HepG2 (cell line): ENCODE data around the gene SOX13. TPM values are rescaled to one million over a fixed set of nuclear protein-coding genes. Genes with fewer than 3 reads are reported as not detected.

Experiments used
- CTCF ChIP-seq: sonication (generic); formaldehyde crosslinking; IDR thresholded peaks from 2 replicates; pipeline ENCODE4 v1.5.0; 2020; ENCODE audit warnings: mild to moderate bottlenecking, missing genetic modification reagents, moderate library complexity
- HNRNPLL ChIP-seq: fragments of 200-400 bp; formaldehyde crosslinking; IDR thresholded peaks from 2 replicates; pipeline ENCODE4 v1.6.1; 2017; ENCODE audit warnings: mild to moderate bottlenecking, low read depth, low read length; ENCODE audit not compliant: poor library complexity, severe bottlenecking
- MEIS1 ChIP-seq: sonication (generic); formaldehyde crosslinking; IDR thresholded peaks from 2 replicates; pipeline ENCODE4 v1.9.0; 2021; ENCODE audit warnings: mild to moderate bottlenecking, missing genetic modification reagents, moderate library complexity, borderline replicate concordance
- MIXL1 ChIP-seq: IDR thresholded peaks from 2 replicates; pipeline ENCODE4 v1.6.1; 2016
- MYPOP ChIP-seq: sonication (generic); formaldehyde crosslinking; IDR thresholded peaks from 2 replicates; pipeline ENCODE4 v1.8.1; 2023; ENCODE audit warnings: mild to moderate bottlenecking, moderate library complexity, missing genetic modification reagents
- NFIC ChIP-seq: IDR thresholded peaks from 2 replicates; pipeline ENCODE4 v1.6.1; 2012; ENCODE audit warnings: mild to moderate bottlenecking, low read length, inconsistent platforms
- RFX5 ChIP-seq: IDR thresholded peaks from 2 replicates; pipeline ENCODE4 v1.6.1; 2011; ENCODE audit warnings: low read depth, low read length, improper control_type of control experiment
- SKI ChIP-seq: fragments of 450-650 bp; IDR thresholded peaks from one replicate; pipeline ENCODE4 v1.6.1; 2018; ENCODE audit warnings: mild to moderate bottlenecking; ENCODE audit not compliant: partially characterized antibody
- SOX6 ChIP-seq, 2 experiments: fragments of 450-650 bp in 1 of 2; sonication (generic) in 1 of 2; formaldehyde crosslinking in 1 of 2; IDR thresholded peaks; 2 replicates each; pipeline versions ENCODE4 v1.4.0 to v1.6.1; 2017 to 2020; ENCODE audit warnings: antibody characterized with exemption in 1 of 2, mild to moderate bottlenecking in 1 of 2, missing genetic modification reagents in 1 of 2
- ZNF3 ChIP-seq: IDR thresholded peaks from 2 replicates; pipeline ENCODE4 v1.7.0; 2017; ENCODE audit warnings: inconsistent platforms
- ZNF563 ChIP-seq: sonication (generic); formaldehyde crosslinking; IDR thresholded peaks from 2 replicates; pipeline ENCODE4 v1.8.0; 2022; ENCODE audit warnings: mild to moderate bottlenecking, moderate library complexity, missing genetic modification reagents
- polyA plus RNA-seq, 8 experiments: library from polyadenylated mRNA; depleted of rRNA in 3 of 8; stranded (reverse) in 7 of 8; unstranded in 1 of 8; fragments of >200 nt; fragmentation: Illumina TruSeq in 4 of 8; extraction: Trizol in 4 of 8; gene quantifications; 2 replicates each; pipeline versions ENCODE4 v1.2.1 to v1.2.3, GENCODE V29; 2011 to 2016; ENCODE audit warnings: low read depth in 4 of 8, missing spikeins in 1 of 8, mixed read lengths in 1 of 8; ENCODE audit not compliant: insufficient read depth in 1 of 8
- total RNA-seq, 5 experiments: library from RNA; depleted of rRNA; stranded (reverse); fragments of >200 nt; fragmentation: Illumina TruSeq; extraction: Trizol; gene quantifications; 2 replicates each; pipeline ENCODE4 v1.2.3, GENCODE V29; 2016; ENCODE audit warnings: low read depth in 1 of 5
- TF ChIP-seq, protein P1 (sequence below): sonication (generic); formaldehyde crosslinking; IDR thresholded peaks from 2 replicates; pipeline ENCODE4 v1.4.0; 2020; ENCODE audit warnings: mild to moderate bottlenecking, missing genetic modification reagents, borderline replicate concordance
- TF ChIP-seq, protein P2 (sequence below), 2 experiments: fragments of 450-650 bp in 1 of 2; sonication (generic) in 1 of 2; formaldehyde crosslinking; IDR thresholded peaks; 2 replicates each; pipeline versions ENCODE4 v1.5.0 to v1.8.0; 2020 to 2022; ENCODE audit warnings: mild to moderate bottlenecking in 1 of 2, missing genetic modification reagents in 1 of 2
- TF ChIP-seq, protein P3 (sequence below): sonication (generic); formaldehyde crosslinking; IDR thresholded peaks from 2 replicates; pipeline ENCODE4 v1.9.0; 2021; ENCODE audit warnings: mild to moderate bottlenecking, missing genetic modification reagents

Gene SOX13
- total and polyA plus RNA-seq, 2 of the 13 experiments (the other 11 are each of a cell fraction or from before 2014, with no cell fraction given) = 13.3 to 15.8 TPM

DNA sequence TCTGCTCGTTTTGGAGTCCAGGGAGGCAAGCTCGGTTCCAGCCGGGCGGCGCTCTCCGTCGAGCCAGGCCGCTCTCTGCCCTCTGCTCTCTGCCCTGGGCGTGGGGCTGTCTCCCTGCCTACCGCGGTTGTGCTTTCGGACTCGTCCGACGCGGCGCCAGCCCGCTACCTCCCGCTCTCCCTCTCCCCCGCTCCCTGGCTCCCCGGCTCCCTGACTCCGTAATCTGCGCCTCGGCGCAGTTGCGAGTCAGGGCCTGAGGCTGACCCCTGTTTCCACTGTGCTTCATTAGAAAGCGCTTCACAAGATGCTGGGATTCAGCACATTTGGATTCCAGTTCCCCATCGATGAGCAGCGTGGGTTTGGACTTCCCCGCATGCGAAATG, 2.2 kb downstream of the SOX13 start (continued):
- TF ChIP-seq, protein P1, sequence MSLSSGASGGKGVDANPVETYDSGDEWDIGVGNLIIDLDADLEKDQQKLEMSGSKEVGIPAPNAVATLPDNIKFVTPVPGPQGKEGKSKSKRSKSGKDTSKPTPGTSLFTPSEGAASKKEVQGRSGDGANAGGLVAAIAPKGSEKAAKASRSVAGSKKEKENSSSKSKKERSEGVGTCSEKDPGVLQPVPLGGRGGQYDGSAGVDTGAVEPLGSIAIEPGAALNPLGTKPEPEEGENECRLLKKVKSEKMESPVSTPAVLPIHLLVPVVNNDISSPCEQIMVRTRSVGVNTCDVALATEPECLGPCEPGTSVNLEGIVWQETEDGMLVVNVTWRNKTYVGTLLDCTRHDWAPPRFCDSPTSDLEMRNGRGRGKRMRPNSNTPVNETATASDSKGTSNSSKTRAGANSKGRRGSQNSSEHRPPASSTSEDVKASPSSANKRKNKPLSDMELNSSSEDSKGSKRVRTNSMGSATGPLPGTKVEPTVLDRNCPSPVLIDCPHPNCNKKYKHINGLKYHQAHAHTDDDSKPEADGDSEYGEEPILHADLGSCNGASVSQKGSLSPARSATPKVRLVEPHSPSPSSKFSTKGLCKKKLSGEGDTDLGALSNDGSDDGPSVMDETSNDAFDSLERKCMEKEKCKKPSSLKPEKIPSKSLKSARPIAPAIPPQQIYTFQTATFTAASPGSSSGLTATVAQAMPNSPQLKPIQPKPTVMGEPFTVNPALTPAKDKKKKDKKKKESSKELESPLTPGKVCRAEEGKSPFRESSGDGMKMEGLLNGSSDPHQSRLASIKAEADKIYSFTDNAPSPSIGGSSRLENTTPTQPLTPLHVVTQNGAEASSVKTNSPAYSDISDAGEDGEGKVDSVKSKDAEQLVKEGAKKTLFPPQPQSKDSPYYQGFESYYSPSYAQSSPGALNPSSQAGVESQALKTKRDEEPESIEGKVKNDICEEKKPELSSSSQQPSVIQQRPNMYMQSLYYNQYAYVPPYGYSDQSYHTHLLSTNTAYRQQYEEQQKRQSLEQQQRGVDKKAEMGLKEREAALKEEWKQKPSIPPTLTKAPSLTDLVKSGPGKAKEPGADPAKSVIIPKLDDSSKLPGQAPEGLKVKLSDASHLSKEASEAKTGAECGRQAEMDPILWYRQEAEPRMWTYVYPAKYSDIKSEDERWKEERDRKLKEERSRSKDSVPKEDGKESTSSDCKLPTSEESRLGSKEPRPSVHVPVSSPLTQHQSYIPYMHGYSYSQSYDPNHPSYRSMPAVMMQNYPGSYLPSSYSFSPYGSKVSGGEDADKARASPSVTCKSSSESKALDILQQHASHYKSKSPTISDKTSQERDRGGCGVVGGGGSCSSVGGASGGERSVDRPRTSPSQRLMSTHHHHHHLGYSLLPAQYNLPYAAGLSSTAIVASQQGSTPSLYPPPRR (CRISPR knock-in tag) = no peak
- TF ChIP-seq, protein P2, sequence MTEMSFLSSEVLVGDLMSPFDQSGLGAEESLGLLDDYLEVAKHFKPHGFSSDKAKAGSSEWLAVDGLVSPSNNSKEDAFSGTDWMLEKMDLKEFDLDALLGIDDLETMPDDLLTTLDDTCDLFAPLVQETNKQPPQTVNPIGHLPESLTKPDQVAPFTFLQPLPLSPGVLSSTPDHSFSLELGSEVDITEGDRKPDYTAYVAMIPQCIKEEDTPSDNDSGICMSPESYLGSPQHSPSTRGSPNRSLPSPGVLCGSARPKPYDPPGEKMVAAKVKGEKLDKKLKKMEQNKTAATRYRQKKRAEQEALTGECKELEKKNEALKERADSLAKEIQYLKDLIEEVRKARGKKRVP (CRISPR knock-in tag; IDR thresholded peaks at IDR 0.05) = peak in 1 of 2 experiments; percentile 30; a peak in 1 of 4 replicates
- TF ChIP-seq MYPOP (CRISPR knock-in tag) = peak; percentile 90; the same call in 1 of the 2 replicates
- TF ChIP-seq MIXL1 (CRISPR knock-in tag) = no peak
- 0 out of 2 replicates have a peak, but pooled peaks have one; percentile 59 for TF ChIP-seq MEIS1
- TF ChIP-seq ZNF563 (CRISPR knock-in tag) = peak; percentile 77
- TF ChIP-seq NFIC = no peak
- TF ChIP-seq SKI = peak; percentile 23
- TF ChIP-seq SOX6 (IDR thresholded peaks at IDR 0.05) = no peak
- peak; percentile 30; the same call in 1 of the 2 replicates for TF ChIP-seq SOX6 (CRISPR knock-in tag; IDR thresholded peaks at IDR 0.05)
- peak; percentile 56 for TF ChIP-seq CTCF (CRISPR knock-in tag)
- peak; percentile 66 for TF ChIP-seq HNRNPLL
- no peak for TF ChIP-seq ZNF3 (CRISPR knock-in tag)
- TF ChIP-seq, protein P3, sequence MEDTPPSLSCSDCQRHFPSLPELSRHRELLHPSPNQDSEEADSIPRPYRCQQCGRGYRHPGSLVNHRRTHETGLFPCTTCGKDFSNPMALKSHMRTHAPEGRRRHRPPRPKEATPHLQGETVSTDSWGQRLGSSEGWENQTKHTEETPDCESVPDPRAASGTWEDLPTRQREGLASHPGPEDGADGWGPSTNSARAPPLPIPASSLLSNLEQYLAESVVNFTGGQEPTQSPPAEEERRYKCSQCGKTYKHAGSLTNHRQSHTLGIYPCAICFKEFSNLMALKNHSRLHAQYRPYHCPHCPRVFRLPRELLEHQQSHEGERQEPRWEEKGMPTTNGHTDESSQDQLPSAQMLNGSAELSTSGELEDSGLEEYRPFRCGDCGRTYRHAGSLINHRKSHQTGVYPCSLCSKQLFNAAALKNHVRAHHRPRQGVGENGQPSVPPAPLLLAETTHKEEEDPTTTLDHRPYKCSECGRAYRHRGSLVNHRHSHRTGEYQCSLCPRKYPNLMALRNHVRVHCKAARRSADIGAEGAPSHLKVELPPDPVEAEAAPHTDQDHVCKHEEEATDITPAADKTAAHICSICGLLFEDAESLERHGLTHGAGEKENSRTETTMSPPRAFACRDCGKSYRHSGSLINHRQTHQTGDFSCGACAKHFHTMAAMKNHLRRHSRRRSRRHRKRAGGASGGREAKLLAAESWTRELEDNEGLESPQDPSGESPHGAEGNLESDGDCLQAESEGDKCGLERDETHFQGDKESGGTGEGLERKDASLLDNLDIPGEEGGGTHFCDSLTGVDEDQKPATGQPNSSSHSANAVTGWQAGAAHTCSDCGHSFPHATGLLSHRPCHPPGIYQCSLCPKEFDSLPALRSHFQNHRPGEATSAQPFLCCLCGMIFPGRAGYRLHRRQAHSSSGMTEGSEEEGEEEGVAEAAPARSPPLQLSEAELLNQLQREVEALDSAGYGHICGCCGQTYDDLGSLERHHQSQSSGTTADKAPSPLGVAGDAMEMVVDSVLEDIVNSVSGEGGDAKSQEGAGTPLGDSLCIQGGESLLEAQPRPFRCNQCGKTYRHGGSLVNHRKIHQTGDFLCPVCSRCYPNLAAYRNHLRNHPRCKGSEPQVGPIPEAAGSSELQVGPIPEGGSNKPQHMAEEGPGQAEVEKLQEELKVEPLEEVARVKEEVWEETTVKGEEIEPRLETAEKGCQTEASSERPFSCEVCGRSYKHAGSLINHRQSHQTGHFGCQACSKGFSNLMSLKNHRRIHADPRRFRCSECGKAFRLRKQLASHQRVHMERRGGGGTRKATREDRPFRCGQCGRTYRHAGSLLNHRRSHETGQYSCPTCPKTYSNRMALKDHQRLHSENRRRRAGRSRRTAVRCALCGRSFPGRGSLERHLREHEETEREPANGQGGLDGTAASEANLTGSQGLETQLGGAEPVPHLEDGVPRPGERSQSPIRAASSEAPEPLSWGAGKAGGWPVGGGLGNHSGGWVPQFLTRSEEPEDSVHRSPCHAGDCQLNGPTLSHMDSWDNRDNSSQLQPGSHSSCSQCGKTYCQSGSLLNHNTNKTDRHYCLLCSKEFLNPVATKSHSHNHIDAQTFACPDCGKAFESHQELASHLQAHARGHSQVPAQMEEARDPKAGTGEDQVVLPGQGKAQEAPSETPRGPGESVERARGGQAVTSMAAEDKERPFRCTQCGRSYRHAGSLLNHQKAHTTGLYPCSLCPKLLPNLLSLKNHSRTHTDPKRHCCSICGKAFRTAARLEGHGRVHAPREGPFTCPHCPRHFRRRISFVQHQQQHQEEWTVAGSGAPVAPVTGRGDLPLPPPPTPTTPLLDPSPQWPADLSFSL (CRISPR knock-in tag) = no peak
- TF ChIP-seq RFX5 = no peak
